HG02588 (cell line): ENCODE measurements around the gene NXNL2.

ENCODE experiments used
- ATAC-seq: cut with Tn5 transposase; IDR thresholded peaks from one replicate; pipeline ENCODE4 v1.9.1; 2021; ENCODE audit warnings: mild to moderate bottlenecking, moderate library complexity; ENCODE audit not compliant: unreplicated experiment

The NXNL2 gene

DNA sequence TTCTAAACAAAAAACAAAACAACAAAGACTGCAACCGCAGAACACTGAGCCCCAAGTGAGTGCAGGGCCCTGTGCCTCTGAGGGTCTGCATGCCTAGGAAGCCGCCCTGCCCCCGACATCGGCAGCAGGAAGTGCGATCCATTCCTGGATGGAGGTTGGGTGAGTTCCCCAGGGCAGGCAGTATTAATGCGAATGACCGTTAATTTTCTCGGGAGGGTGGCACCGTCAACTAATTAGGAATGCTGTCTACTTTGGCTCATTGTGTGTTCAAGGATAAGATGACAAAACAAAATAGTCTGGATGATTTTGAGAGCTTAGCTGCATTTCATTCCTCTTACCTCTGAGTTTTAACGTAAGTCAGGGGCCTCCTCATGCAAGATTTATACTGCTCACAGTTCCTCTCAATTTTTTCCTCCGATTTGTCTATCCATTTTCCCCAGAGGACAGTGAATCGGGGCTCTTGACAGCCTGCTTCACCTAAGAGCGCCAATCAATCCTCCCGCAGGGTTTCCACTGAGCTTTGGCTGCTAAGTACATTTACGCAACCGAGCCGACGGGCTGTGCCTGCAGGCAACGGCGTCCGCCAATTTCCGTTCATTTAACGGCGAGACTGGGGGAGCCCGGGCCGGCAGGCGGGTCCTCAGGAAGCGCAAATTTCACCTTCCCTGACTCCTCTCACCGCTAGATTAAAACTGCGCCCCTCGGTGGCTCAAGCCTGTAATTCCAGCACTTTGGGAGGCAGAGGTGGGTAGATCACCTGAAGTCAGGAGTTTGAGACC lies 2.9 kb upstream of the NXNL2 start:
- ATAC-seq = no peak

DNA sequence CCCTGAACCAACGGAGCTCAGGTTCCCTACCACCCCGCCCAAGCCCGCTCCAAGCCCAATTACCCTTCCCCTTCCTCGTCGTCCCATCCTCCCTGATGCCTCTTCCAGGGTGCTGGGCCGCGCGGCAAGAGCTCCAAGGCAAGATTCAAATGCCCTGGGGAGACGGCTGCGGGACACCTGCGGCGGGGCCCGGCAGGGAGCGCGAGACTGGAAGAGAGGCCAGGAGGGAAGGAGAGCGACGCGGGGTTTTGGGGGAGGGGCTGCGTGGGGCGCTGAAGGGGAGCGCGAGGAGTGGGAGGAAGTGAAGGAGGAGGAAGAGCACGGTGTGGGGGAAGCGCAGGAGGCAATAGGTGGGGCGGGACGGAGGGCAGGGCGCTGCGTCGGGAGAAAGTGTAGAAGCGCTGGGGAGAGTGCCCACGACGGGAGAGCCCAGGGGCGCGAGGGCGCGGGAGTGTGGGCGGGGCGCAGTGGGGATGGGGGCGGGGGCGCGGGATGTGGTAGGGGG lies 975 bp upstream of the NXNL2 start:
- ATAC-seq = no peak

GRCh38 chr9:88535226-88536022 lies 446 bp downstream of the NXNL2 start:
- ATAC-seq = no peak

GRCh38 chr9:88536023-88536324 lies 996 bp downstream of the NXNL2 start:
- no peak for ATAC-seq

DNA sequence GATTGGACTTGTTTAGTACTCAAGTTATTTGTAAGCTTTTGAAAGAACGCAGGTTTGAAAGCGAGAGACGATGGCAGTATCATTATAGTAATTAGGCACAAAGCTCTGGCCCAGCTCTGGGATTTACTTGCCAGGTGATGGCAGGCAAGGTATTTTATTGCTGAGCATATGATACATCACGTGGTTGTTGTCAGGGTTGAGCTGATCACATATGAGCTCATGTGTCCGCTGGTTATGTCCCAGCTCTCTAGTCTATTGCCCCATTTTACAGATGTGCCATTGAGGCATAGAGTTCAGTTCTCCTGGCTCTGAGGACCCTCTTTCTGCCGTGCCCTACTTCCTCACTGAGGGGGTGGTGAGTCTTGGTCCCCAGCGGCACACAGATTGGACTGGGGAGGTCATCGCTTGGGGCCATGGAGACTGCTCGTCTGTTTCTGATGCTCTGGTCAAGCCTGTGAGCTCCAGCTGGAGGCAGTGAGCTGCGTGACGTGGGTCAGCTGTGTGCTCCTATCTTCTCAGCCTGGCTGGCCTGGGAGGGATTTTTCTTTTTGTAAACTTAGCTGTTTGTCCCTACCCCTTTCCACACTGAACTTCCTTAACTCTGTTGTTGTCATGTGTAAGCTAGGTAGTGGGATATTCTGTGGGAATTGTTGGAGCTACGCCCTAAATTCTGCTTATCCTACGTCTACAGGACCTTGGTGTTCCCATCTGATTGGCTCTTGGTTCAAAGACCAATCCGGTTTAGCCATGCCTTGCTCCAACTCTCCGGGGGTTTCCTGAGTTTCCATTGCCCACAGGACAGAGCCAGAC lies 2.2 kb downstream of the NXNL2 start:
- ATAC-seq = no peak

GRCh38 chr9:88537761-88538091 lies 2.7 kb downstream of the NXNL2 start:
- no peak for ATAC-seq

- no peak for ATAC-seq
Observed at GRCh38 chr9:88538311-88539085, 3.5 kb downstream of the NXNL2 start.

DNA sequence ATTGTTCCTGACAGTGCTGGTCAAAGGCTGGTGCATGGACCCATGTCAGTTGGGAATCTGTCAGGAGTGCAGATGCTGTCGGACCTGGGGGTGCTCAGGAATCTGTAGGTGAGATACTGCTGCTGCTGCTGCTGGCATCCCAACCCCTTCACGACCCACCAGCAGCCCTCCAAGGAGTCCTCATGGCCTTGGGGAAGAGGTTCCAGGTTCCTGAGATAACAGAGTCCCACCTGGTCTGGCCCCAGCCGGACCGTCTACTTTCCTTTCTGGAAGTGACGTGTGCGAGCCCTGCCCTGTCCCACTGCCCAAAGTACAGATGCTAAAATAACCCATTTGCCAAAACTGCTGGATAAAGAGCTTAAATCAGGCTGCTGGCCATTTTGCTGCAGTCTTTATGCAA lies 4.3 kb downstream of the NXNL2 start:
- no peak for ATAC-seq

DNA sequence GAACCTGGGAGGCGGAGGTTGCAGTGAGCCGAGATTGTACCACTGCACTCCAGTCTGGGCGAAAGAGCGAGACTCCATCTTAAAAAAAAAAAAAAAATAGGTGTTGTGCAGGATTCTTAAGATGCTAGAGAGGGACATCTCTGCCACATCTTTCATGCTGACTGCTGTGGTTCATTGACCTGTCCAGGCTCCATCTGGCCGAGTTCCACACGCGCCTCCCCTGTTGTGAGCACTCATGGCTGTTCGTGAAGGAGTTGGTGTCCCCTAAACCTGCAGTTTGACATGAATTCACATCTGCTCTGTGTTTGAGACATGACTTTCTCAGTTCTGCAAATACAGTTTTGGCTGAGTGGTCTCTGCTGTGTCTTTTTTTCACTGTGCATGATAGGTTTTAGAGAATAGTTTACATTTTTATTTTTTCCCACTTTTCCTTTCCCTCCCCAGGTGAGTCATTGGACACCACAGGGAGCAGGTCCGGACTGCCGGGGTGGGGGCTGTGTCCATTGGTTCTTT lies 5.3 kb downstream of the NXNL2 start:
- no peak for ATAC-seq

DNA sequence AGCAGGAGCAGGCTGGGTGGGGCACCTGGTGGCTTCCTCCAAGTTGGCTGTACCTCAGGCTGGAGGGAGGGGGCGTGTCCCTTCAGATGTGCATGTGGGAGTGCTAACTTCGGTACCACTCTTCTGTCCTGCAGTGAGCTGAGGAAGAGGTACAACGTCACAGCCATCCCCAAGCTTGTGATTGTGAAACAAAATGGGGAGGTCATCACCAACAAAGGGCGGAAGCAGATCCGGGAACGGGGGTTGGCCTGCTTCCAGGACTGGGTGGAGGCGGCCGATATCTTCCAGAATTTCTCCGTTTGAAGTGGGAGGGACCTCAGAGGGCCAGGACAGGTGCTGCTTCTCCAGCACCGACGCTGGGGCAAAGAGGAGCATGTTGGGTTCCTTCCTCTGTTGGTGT lies 9.3 kb downstream of the NXNL2 start:
- no peak for ATAC-seq

DNA sequence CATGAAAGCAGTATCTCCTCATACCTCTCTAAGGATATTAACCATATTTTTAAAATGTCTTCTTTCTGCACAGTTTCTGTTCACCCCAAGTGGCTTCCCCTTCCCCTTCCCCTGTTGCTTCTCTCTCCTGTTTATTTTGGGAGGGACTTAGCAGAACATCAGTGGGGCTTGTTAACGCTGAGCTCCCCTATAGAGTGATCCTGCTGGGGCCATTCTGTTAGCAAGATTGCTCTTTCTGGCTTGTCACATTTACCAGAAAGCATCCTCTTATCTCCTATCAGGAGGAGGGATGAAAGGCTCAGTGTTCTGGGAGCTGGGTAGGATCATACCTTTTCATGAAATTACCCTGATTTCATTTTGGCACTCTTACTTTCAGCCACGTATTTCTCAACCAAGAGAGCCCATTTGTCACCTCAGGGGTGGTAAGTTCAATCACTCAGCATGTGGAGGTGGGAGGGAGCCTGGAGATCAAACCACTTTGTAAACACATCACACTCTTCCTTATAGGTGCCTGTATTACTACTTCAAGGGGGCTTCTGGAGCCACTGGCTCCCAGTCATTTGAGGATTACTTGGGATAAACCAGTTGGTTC lies 16.7 kb downstream of the NXNL2 start:
- no peak for ATAC-seq

DNA sequence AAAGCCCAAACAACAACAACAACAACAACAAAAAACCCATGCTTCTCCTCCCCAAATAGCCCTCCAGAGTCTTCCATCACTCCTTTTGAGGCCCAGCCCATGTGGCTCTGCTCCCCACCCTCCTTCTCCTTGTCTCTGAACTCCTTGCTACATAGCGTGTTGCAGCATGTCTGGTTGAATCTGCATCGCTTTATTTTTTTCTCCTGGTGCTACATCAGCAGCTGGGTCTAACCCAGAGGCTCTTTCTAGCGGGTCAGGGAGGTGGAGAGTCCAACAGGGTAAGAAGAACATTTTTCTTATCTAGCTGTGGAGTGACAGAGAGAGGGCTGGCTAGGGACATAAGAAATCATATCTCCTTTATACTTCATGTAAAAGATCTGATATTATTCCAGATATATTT lies 18.4 kb downstream of the NXNL2 start:
- ATAC-seq = no peak

DNA sequence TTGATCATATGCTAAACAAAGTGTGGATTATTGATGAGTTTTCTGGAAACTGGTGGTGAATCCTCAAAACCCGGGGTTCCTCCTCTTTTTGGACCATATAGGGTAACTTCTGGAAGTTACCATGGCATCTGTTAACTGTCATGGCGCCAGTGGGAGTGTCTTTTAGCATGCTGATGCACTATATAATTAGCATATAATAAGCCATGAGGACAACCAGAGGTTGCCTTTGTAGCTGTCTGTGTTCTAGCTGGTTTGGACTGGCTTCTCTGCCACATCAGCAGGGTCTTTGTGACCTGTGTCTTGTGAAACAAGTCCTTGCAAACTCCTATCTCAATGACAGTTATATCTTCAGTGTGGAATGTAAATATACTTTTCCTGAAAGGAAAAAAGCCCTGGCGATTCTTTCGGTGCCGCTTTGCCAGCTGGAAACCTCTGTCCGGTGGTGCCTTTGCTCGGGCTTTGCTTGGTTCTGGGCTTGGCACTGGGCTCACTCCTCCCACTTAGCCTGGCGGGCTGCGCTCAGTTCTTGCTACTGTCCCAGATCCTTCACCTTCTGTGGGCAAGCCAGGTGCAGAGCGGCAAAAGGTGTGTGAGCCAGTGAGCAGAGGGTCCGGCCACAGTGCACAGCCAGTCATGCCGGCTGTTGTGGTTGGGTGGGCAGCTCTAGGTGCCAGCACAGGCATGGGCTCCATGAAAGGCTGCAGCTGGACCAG lies 20.4 kb downstream of the NXNL2 start:
- ATAC-seq = no peak

- no peak for ATAC-seq
Observed at GRCh38 chr9:88559661-88560060, 24.7 kb downstream of the NXNL2 start.

- ATAC-seq = peak; percentile 96
Observed at GRCh38 chr9:88567870-88568269, 32.9 kb downstream of the NXNL2 start.

GRCh38 chr9:88571419-88571818 lies 36.4 kb downstream of the NXNL2 start:
- no peak for ATAC-seq

GRCh38 chr9:88572684-88573083 lies 37.7 kb downstream of the NXNL2 start:
- no peak for ATAC-seq

DNA sequence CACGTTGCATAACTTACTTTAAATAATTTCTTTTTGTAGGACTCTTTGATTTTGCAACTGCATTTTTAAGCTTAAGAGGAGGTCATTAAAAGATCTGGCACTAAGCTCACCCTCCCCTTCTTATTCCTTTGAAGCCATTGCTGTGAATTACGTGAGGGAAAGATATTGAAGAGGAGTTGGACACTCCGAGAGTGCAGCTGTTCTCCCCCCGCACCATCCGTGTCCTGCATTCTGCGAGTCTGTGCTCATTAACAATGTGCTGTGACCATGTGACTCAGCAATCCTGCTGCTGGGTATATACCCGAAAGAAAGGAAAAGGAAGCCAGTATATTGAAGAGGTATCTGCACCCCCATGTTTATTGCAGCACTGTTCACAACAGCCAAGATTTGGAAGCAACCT lies 40.0 kb downstream of the NXNL2 start:
- no peak for ATAC-seq

- no peak for ATAC-seq
Observed at GRCh38 chr9:88577256-88578120, 42.5 kb downstream of the NXNL2 start.
